Sigmoid colon (tissue), 4 donors: Measurements from ENCODE around the gene KLHL10.

Experiments used
- POLR2A ChIP-seq, 2 donors: fragments of 450-650 bp; IDR thresholded peaks; one replicate each; pipeline ENCODE4 v1.6.1; 2016; ENCODE audit warnings: antibody characterized with exemption in 2 of 2, mild to moderate bottlenecking in 2 of 2, moderate library complexity in 2 of 2
- POLR2AphosphoS5 ChIP-seq, 4 donors: sonication (generic); formaldehyde crosslinking; IDR thresholded peaks; one replicate each; pipeline ENCODE4 v1.6.1; 2017; ENCODE audit warnings: antibody characterized with exemption in 4 of 4
- TF ChIP-seq, protein P1 (sequence below), 4 experiments: fragments of 450-650 bp in 3 of 4; fragments of 200-600 bp in 1 of 4; IDR thresholded peaks; one replicate each; pipeline ENCODE4 v1.5.1; 2016 to 2019; ENCODE audit warnings: antibody characterized with exemption in 4 of 4, mild to moderate bottlenecking in 3 of 4, moderate library complexity in 2 of 4

DNA sequence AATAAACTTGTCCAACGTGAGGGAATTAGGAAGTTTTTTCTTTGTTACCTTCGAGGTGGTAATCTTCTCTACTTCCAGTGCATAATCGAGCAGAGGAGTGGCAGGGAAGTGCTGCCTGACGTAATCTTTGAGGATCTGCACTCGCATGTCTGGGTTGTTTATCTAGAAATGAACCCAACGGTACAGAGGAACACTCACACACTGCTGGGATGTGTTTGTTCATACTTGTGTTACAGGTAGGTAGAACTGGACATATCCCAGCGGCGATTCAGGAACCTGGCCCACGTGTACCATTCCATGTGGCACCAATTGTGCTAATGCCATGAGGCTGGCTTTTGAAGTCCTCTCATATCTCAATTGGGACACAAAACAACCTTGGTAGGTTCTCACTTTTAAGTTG lies 31.8 kb downstream of the KLHL10 start:
- TF ChIP-seq POLR2A (IDR thresholded peaks at IDR 0.05) (no peak), POLR2AphosphoS5 (IDR thresholded peaks at IDR 0.05) (no peak)
- TF ChIP-seq, protein P1, sequence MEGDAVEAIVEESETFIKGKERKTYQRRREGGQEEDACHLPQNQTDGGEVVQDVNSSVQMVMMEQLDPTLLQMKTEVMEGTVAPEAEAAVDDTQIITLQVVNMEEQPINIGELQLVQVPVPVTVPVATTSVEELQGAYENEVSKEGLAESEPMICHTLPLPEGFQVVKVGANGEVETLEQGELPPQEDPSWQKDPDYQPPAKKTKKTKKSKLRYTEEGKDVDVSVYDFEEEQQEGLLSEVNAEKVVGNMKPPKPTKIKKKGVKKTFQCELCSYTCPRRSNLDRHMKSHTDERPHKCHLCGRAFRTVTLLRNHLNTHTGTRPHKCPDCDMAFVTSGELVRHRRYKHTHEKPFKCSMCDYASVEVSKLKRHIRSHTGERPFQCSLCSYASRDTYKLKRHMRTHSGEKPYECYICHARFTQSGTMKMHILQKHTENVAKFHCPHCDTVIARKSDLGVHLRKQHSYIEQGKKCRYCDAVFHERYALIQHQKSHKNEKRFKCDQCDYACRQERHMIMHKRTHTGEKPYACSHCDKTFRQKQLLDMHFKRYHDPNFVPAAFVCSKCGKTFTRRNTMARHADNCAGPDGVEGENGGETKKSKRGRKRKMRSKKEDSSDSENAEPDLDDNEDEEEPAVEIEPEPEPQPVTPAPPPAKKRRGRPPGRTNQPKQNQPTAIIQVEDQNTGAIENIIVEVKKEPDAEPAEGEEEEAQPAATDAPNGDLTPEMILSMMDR (IDR thresholded peaks at IDR 0.05) = no peak
